Stimulated activated CD8-positive, alpha-beta memory T cell treated with anti-CD3 and anti-CD28 coated beads, Interleukin-4, amount 100 ng/mL, for 4 hours (primary cell): ENCODE measurements around the gene MATN1.

ENCODE experiments used
- DNase-seq, 2 donors: peaks; one replicate each; pipeline ENCODE4 v3.0.0-alpha.2; 2020; ENCODE audit warnings: low read depth in 2 of 2, low spot score in 1 of 2

The MATN1 gene

GRCh38 chr1:30758121-30758688, 34.8 kb upstream of the MATN1 start:
- DNase-seq: no peak

GRCh38 chr1:30757352-30758120, 34.2 kb upstream of the MATN1 start, which contains the start of gene LAPTM5:
LAPTM5 (minus strand) TSS chr1:30757774; CDS start chr1:30757745, 29 bp downstream.
- DNase-seq: no peak

GRCh38 chr1:30756545-30757351, 33.4 kb upstream of the MATN1 start:
- DNase-seq: peak in 1 of 2 donors; percentile 66

- no peak for DNase-seq
Measured at GRCh38 chr1:30756206-30756544, 32.8 kb upstream of the MATN1 start.

GRCh38 chr1:30755746-30756145, 32.4 kb upstream of the MATN1 start:
- DNase-seq: no peak

GRCh38 chr1:30755334-30755733, 31.9 kb upstream of the MATN1 start:
- no peak for DNase-seq

- DNase-seq: no peak
Measured at GRCh38 chr1:30754684-30755171, 31.3 kb upstream of the MATN1 start.

GRCh38 chr1:30753660-30754123, 30.3 kb upstream of the MATN1 start:
- DNase-seq: no peak

GRCh38 chr1:30753118-30753517, 29.7 kb upstream of the MATN1 start:
- DNase-seq: no peak

- no peak for DNase-seq
Measured at GRCh38 chr1:30752651-30752908, 29.2 kb upstream of the MATN1 start.

GRCh38 chr1:30751830-30752650, 28.7 kb upstream of the MATN1 start:
- no peak for DNase-seq

- no peak for DNase-seq
Measured at GRCh38 chr1:30750731-30751291, 27.4 kb upstream of the MATN1 start.

GRCh38 chr1:30749691-30750583, 26.6 kb upstream of the MATN1 start:
- DNase-seq: no peak

- no peak for DNase-seq
Measured at GRCh38 chr1:30748699-30749401, 25.5 kb upstream of the MATN1 start.

- DNase-seq: no peak
Measured at GRCh38 chr1:30748098-30748698, 24.8 kb upstream of the MATN1 start.

GRCh38 chr1:30747033-30748008, 23.9 kb upstream of the MATN1 start:
- DNase-seq: no peak

- no peak for DNase-seq
Measured at GRCh38 chr1:30746212-30747032, 23.0 kb upstream of the MATN1 start.
